GM23338 (cell line): ENCODE data around the gene ARPC5. TPM values are rescaled to one million over a fixed set of nuclear protein-coding genes. Genes with fewer than 3 reads are reported as not detected.

ENCODE experiments used
- ATAC-seq: fragments of 200-7000 bp; cut with Tn5 transposase; 3 replicates; pipeline ENCODE4 v1.9.1; 2020
- DNase-seq: peaks from one replicate; pipeline ENCODE4 v3.0.0-alpha.2; 2015; ENCODE audit warnings: low spot score
- H2AFZ ChIP-seq: fragments of 200-600 bp; sonication (generic); 2 replicates; pipeline ENCODE4 v1.8.0; 2016; ENCODE audit warnings: antibody characterized with exemption, mild to moderate bottlenecking, moderate library complexity
- H3F3A ChIP-seq: fragments of 200-600 bp; sonication (generic); replicated peaks from 2 replicates; pipeline ENCODE4 v1.8.0; 2017; ENCODE audit warnings: antibody characterized with exemption, mixed run types, low read depth
- H3K27ac ChIP-seq: fragments of 200-600 bp; sonication (generic); 2 replicates; pipeline ENCODE4 v1.6.1; 2016; ENCODE audit warnings: low read depth
- H3K27me3 ChIP-seq: fragments of 200-600 bp; sonication (generic); 2 replicates; pipeline ENCODE4 v1.8.0; 2016; ENCODE audit warnings: mild to moderate bottlenecking, mixed run types, moderate library complexity; ENCODE audit not compliant: insufficient read depth
- H3K36me3 ChIP-seq: fragments of 200-600 bp; sonication (generic); 2 replicates; pipeline ENCODE4 v1.8.0; 2016; ENCODE audit warnings: mild to moderate bottlenecking; ENCODE audit not compliant: insufficient read depth
- H3K4me1 ChIP-seq: fragments of 200-600 bp; sonication (generic); 2 replicates; pipeline ENCODE4 v1.8.0; 2016; ENCODE audit warnings: mild to moderate bottlenecking, moderate library complexity; ENCODE audit not compliant: insufficient read depth
- H3K4me2 ChIP-seq: fragments of 200-600 bp; sonication (generic); 2 replicates; pipeline ENCODE4 v1.7.1; 2017; ENCODE audit warnings: mixed run types
- H3K4me3 ChIP-seq: fragments of 200-600 bp; sonication (generic); 2 replicates; pipeline ENCODE4 v1.6.1; 2016; ENCODE audit warnings: mixed run types
- H3K79me2 ChIP-seq: fragments of 200-600 bp; sonication (generic); replicated peaks from 2 replicates; pipeline ENCODE4 v1.8.0; 2017; ENCODE audit warnings: mild to moderate bottlenecking; ENCODE audit not compliant: insufficient read depth
- H3K9me2 ChIP-seq: fragments of 200-600 bp; sonication (generic); 2 replicates; pipeline ENCODE4 v1.8.0; 2017; ENCODE audit not compliant: insufficient read depth
- H4K20me1 ChIP-seq: fragments of 200-600 bp; sonication (generic); replicated peaks from 2 replicates; pipeline ENCODE4 v1.8.0; 2017; ENCODE audit warnings: mild to moderate bottlenecking; ENCODE audit not compliant: insufficient read depth
- H3K27ac Mint-ChIP-seq: 2 replicates; pipeline ENCODE4 v1.8.0; 2020; ENCODE audit warnings: inconsistent platforms, mild to moderate bottlenecking, moderate library complexity, mixed read lengths
- H3K27me3 Mint-ChIP-seq: 3 replicates; pipeline ENCODE4 v1.8.0; 2022; ENCODE audit warnings: low read depth, mild to moderate bottlenecking, moderate library complexity, mixed read lengths, inconsistent platforms; ENCODE audit not compliant: insufficient read depth, poor library complexity
- H3K36me3 Mint-ChIP-seq: 3 replicates; pipeline ENCODE4 v1.8.0; 2021; ENCODE audit warnings: low read depth, mild to moderate bottlenecking, inconsistent platforms, moderate library complexity, mixed read lengths
- H3K4me1 Mint-ChIP-seq: 3 replicates; pipeline ENCODE4 v1.8.0; 2020; ENCODE audit warnings: mild to moderate bottlenecking, inconsistent platforms, mixed read lengths
- H3K4me3 Mint-ChIP-seq: 3 replicates; pipeline ENCODE4 v1.8.0; 2021; ENCODE audit warnings: moderate library complexity, mild to moderate bottlenecking, inconsistent platforms, mixed read lengths
- H3K9me3 Mint-ChIP-seq: 3 replicates; pipeline ENCODE4 v1.8.0; 2020; ENCODE audit warnings: moderate library complexity, mild to moderate bottlenecking, inconsistent platforms, mixed read lengths
- CREB1 ChIP-seq: fragments of 250-450 bp; sonication (Bioruptor Pico); IDR thresholded peaks from 2 replicates; pipeline ENCODE4 v1.5.0; 2020; ENCODE audit warnings: low read depth, mild to moderate bottlenecking, moderate library complexity
- EZH2 ChIP-seq: fragments of 200-600 bp; sonication (generic); IDR thresholded peaks from one replicate; pipeline ENCODE4 v1.8.0; 2017; ENCODE audit warnings: antibody characterized with exemption, mild to moderate bottlenecking, low read depth; ENCODE audit not compliant: unreplicated experiment
- EZH2phosphoT487 ChIP-seq: fragments of 200-600 bp; sonication (generic); IDR thresholded peaks from one replicate; pipeline ENCODE4 v1.8.1; 2018; ENCODE audit warnings: antibody characterized with exemption; ENCODE audit not compliant: unreplicated experiment
- JUNB ChIP-seq: IDR thresholded peaks from one replicate; pipeline ENCODE4 v1.6.1; 2016; ENCODE audit warnings: antibody characterized with exemption; ENCODE audit not compliant: unreplicated experiment
- POLR2AphosphoS5 ChIP-seq: IDR thresholded peaks from 2 replicates; pipeline ENCODE4 v1.6.1; 2016; ENCODE audit warnings: antibody characterized with exemption, low read depth
- ZNF114 ChIP-seq: fragments of 250-450 bp; sonication (Bioruptor Pico); IDR thresholded peaks from 2 replicates; pipeline ENCODE4 v1.5.0; 2020; ENCODE audit warnings: mild to moderate bottlenecking, moderate library complexity
- polyA plus RNA-seq: library from polyadenylated mRNA; unstranded; fragments of >200 nt; fragmentation: Nextera tagmentation; extraction: Ambion mirVana; gene quantifications from 2 replicates; pipeline ENCODE4 v1.2.1, GENCODE V29; 2016
- total RNA-seq: library from RNA; depleted of rRNA; stranded (reverse); fragments of >200 nt; shearing (Covaris generic); gene quantifications from 2 replicates; pipeline ENCODE4 v1.2.3, GENCODE V29; 2014
- TF ChIP-seq, protein P1 (sequence below): fragments of 250-450 bp; sonication (Bioruptor Pico); IDR thresholded peaks from 2 replicates; pipeline ENCODE4 v1.5.0; 2020; ENCODE audit warnings: mild to moderate bottlenecking, moderate library complexity
- TF ChIP-seq, protein P2 (sequence below): IDR thresholded peaks from one replicate; pipeline ENCODE4 v1.6.1; 2018; ENCODE audit warnings: antibody characterized with exemption; ENCODE audit not compliant: unreplicated experiment
- TF ChIP-seq, protein P3 (sequence below), 2 experiments: fragments of 200-600 bp in 1 of 2; sonication (generic) in 1 of 2; conservative IDR thresholded peaks; 2 replicates each; pipeline versions ENCODE4 v1.5.1 to v1.6.1; 2016 to 2017; ENCODE audit warnings: antibody characterized with exemption in 2 of 2, low read depth in 2 of 2, mild to moderate bottlenecking in 2 of 2, moderate library complexity in 1 of 2

Gene ARPC5
- total and polyA plus RNA-seq, 2 experiments from 2014 or later = 75.4 to 98.9 TPM

DNA sequence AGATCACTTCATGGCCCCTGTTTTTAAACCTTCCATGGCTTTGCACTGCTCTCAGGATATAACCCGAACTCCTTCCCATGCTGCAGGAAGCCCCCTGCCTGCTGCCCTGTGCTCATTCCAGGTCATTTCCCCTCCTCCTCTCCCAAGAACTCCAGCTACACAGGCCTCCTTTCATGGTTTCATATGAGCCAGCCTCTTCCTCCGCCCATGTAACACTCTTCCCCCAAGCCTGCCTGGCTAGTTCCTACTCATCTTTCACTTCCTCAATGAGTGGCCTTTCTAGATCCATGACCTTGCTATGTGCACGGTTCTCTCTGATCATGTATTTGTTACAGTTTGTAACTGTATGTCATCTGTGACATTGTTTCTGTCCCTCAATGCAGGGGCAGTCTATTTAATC lies 42.2 kb downstream of the ARPC5 start (continued):
- TF ChIP-seq, protein P1, sequence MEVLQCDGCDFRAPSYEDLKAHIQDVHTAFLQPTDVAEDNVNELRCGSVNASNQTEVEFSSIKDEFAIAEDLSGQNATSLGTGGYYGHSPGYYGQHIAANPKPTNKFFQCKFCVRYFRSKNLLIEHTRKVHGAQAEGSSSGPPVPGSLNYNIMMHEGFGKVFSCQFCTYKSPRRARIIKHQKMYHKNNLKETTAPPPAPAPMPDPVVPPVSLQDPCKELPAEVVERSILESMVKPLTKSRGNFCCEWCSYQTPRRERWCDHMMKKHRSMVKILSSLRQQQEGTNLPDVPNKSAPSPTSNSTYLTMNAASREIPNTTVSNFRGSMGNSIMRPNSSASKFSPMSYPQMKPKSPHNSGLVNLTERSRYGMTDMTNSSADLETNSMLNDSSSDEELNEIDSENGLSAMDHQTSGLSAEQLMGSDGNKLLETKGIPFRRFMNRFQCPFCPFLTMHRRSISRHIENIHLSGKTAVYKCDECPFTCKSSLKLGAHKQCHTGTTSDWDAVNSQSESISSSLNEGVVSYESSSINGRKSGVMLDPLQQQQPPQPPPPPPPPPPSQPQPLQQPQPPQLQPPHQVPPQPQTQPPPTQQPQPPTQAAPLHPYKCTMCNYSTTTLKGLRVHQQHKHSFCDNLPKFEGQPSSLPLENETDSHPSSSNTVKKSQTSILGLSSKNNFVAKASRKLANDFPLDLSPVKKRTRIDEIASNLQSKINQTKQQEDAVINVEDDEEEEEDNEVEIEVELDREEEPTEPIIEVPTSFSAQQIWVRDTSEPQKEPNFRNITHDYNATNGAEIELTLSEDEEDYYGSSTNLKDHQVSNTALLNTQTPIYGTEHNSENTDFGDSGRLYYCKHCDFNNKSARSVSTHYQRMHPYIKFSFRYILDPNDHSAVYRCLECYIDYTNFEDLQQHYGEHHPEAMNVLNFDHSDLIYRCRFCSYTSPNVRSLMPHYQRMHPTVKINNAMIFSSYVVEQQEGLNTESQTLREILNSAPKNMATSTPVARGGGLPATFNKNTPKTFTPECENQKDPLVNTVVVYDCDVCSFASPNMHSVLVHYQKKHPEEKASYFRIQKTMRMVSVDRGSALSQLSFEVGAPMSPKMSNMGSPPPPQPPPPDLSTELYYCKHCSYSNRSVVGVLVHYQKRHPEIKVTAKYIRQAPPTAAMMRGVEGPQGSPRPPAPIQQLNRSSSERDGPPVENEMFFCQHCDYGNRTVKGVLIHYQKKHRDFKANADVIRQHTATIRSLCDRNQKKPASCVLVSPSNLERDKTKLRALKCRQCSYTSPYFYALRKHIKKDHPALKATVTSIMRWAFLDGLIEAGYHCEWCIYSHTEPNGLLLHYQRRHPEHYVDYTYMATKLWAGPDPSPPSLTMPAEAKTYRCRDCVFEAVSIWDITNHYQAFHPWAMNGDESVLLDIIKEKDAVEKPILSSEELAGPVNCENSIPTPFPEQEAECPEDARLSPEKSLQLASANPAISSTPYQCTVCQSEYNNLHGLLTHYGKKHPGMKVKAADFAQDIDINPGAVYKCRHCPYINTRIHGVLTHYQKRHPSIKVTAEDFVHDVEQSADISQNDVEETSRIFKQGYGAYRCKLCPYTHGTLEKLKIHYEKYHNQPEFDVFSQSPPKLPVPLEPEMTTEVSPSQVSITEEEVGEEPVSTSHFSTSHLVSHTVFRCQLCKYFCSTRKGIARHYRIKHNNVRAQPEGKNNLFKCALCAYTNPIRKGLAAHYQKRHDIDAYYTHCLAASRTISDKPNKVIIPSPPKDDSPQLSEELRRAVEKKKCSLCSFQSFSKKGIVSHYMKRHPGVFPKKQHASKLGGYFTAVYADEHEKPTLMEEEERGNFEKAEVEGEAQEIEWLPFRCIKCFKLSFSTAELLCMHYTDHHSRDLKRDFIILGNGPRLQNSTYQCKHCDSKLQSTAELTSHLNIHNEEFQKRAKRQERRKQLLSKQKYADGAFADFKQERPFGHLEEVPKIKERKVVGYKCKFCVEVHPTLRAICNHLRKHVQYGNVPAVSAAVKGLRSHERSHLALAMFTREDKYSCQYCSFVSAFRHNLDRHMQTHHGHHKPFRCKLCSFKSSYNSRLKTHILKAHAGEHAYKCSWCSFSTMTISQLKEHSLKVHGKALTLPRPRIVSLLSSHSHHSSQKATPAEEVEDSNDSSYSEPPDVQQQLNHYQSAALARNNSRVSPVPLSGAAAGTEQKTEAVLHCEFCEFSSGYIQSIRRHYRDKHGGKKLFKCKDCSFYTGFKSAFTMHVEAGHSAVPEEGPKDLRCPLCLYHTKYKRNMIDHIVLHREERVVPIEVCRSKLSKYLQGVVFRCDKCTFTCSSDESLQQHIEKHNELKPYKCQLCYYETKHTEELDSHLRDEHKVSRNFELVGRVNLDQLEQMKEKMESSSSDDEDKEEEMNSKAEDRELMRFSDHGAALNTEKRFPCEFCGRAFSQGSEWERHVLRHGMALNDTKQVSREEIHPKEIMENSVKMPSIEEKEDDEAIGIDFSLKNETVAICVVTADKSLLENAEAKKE (CRISPR knock-in tag) = no peak

DNA sequence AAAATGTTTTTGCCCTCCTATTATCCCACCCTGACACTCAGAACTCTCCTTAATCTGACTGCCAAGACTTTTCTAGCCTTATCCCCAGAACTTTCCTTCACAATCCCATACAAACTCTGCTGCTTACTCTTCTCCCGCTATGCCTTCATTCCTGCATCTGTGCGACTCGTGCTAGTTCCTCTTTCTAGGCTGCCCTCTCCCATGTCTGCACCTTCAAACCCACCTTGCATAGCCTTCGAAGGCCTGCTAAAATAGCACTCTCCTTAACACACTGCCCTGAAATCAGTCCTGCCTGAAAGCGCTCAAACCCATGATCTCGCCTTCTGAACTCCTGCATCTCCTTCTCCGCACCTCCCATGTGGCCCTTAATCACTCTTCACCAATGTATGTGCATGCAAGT lies 42.9 kb downstream of the ARPC5 start:
- no peak overlapping the region for H3K27ac Mint-ChIP-seq
- no peaks in the 10 kb centered on the region for H3K9me2 ChIP-seq
- H3K27me3 Mint-ChIP-seq = peaks cover 3% of the 10 kb centered on the region
- peaks cover 20% of the 10 kb centered on the region for H3K4me1 ChIP-seq
- H3K4me2 ChIP-seq = no peak overlapping the region
- H3K4me1 Mint-ChIP-seq = peaks cover 20% of the 10 kb centered on the region
- no peak overlapping the region for H3K4me3 ChIP-seq
- no peaks in the 10 kb centered on the region; the same call in 2 of the 3 replicates for H3K9me3 Mint-ChIP-seq
- DNase-seq (no peak), ATAC-seq (no peak)
- no peaks in the 10 kb centered on the region for H3F3A ChIP-seq
- no peak overlapping the region for H3K4me3 Mint-ChIP-seq
- no peaks in the 10 kb centered on the region for H3K27me3 ChIP-seq
- peak overlapping the region; percentile 80; the same call in 1 of the 2 replicates for H2AFZ ChIP-seq
- H3K36me3 ChIP-seq = no peaks in the 10 kb centered on the region
- H3K36me3 Mint-ChIP-seq = no peaks in the 10 kb centered on the region
- no peaks in the 10 kb centered on the region for H3K79me2 ChIP-seq
- no peaks in the 10 kb centered on the region for H4K20me1 ChIP-seq
- H3K27ac ChIP-seq = no peak overlapping the region
- no peak for TF ChIP-seq POLR2AphosphoS5
- TF ChIP-seq, protein P2, sequence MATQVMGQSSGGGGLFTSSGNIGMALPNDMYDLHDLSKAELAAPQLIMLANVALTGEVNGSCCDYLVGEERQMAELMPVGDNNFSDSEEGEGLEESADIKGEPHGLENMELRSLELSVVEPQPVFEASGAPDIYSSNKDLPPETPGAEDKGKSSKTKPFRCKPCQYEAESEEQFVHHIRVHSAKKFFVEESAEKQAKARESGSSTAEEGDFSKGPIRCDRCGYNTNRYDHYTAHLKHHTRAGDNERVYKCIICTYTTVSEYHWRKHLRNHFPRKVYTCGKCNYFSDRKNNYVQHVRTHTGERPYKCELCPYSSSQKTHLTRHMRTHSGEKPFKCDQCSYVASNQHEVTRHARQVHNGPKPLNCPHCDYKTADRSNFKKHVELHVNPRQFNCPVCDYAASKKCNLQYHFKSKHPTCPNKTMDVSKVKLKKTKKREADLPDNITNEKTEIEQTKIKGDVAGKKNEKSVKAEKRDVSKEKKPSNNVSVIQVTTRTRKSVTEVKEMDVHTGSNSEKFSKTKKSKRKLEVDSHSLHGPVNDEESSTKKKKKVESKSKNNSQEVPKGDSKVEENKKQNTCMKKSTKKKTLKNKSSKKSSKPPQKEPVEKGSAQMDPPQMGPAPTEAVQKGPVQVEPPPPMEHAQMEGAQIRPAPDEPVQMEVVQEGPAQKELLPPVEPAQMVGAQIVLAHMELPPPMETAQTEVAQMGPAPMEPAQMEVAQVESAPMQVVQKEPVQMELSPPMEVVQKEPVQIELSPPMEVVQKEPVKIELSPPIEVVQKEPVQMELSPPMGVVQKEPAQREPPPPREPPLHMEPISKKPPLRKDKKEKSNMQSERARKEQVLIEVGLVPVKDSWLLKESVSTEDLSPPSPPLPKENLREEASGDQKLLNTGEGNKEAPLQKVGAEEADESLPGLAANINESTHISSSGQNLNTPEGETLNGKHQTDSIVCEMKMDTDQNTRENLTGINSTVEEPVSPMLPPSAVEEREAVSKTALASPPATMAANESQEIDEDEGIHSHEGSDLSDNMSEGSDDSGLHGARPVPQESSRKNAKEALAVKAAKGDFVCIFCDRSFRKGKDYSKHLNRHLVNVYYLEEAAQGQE = no peak
- no peak for TF ChIP-seq EZH2phosphoT487
- TF ChIP-seq, protein P3, sequence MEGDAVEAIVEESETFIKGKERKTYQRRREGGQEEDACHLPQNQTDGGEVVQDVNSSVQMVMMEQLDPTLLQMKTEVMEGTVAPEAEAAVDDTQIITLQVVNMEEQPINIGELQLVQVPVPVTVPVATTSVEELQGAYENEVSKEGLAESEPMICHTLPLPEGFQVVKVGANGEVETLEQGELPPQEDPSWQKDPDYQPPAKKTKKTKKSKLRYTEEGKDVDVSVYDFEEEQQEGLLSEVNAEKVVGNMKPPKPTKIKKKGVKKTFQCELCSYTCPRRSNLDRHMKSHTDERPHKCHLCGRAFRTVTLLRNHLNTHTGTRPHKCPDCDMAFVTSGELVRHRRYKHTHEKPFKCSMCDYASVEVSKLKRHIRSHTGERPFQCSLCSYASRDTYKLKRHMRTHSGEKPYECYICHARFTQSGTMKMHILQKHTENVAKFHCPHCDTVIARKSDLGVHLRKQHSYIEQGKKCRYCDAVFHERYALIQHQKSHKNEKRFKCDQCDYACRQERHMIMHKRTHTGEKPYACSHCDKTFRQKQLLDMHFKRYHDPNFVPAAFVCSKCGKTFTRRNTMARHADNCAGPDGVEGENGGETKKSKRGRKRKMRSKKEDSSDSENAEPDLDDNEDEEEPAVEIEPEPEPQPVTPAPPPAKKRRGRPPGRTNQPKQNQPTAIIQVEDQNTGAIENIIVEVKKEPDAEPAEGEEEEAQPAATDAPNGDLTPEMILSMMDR (conservative IDR thresholded peaks at IDR 0.05; ENCODE audit: low read depth in 2 of 2) = no peak
- no peak for TF ChIP-seq CREB1 (CRISPR knock-in tag)
- no peak for TF ChIP-seq ZNF114 (CRISPR knock-in tag)
- TF ChIP-seq JUNB = no peak
- no peak for TF ChIP-seq EZH2
